ENCODE data around the gene CPNE7. TPM values are rescaled to one million over a fixed set of nuclear protein-coding genes. Genes with fewer than 3 reads are reported as not detected.

Gene CPNE7
- total and polyA plus RNA-seq, 4 donors: 0.30 to 0.56 (median 0.47) TPM; not detected in 1

DNA sequence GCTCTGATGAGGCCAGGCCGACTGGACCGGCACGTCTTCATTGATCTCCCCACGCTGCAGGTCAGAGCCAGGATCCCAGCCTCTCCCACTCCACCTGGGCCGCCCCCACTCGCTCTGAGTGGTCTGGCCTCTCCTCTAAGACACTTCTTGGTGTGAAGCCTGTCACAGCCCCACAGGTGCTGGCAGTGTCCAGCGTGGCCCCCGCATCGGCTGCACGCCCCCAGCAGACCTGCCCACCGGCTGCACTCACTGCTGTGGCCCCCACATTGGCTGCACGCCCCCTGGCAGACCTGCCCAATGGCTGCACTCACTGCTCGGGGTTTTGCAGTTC, 30.9 kb upstream of the CPNE7 start:
- peaks cover 5 to 35% (median 13%) of the 10 kb centered on the region in 4 donors for H3K36me3 ChIP-seq (ENCODE audit: control insufficient read depth in 4 of 4, insufficient read depth in 3 of 4, low read depth in 1 of 4, low read length in 3 of 4)
- 81% methylated on average over 13 of the region's 13 CpGs for WGBS
- no peaks in the 10 kb centered on the region for H3K9me3 ChIP-seq (ENCODE audit: control insufficient read depth in 4 of 4, low read length in 3 of 4)
- peaks cover 0 to 24% (median 15%) of the 10 kb centered on the region in 4 donors for H3K4me1 ChIP-seq (ENCODE audit: control insufficient read depth in 4 of 4, insufficient read depth in 4 of 4, low read length in 3 of 4)
- TF ChIP-seq SP1 (IDR thresholded peaks at IDR 0.05) (no peak), TAF1 (conservative IDR thresholded peaks at IDR 0.05) (no peak), HNF4G (IDR thresholded peaks at IDR 0.05) (no peak), FOXA1 (IDR thresholded peaks at IDR 0.05) (no peak), NR2F2 (IDR thresholded peaks at IDR 0.05) (no peak), JUND (IDR thresholded peaks at IDR 0.05) (no peak), YY1 (IDR thresholded peaks at IDR 0.05) (no peak), REST (IDR thresholded peaks at IDR 0.05) (no peak), RAD21 (IDR thresholded peaks at IDR 0.05) (no peak), EGR1 (IDR thresholded peaks at IDR 0.05; ENCODE audit: low read depth in 2 of 2) (no peak)
- TF ChIP-seq, protein P1, sequence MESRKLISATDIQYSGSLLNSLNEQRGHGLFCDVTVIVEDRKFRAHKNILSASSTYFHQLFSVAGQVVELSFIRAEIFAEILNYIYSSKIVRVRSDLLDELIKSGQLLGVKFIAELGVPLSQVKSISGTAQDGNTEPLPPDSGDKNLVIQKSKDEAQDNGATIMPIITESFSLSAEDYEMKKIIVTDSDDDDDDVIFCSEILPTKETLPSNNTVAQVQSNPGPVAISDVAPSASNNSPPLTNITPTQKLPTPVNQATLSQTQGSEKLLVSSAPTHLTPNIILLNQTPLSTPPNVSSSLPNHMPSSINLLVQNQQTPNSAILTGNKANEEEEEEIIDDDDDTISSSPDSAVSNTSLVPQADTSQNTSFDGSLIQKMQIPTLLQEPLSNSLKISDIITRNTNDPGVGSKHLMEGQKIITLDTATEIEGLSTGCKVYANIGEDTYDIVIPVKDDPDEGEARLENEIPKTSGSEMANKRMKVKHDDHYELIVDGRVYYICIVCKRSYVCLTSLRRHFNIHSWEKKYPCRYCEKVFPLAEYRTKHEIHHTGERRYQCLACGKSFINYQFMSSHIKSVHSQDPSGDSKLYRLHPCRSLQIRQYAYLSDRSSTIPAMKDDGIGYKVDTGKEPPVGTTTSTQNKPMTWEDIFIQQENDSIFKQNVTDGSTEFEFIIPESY (IDR thresholded peaks at IDR 0.05): no peak
- H3K4me3 ChIP-seq (ENCODE audit: low read depth in 1 of 3, low read length in 3 of 3): no peak overlapping the region
- no peak for DNase-seq (ENCODE audit: low spot score)
- H3K27me3 ChIP-seq (ENCODE audit: control insufficient read depth in 4 of 4, insufficient read depth in 4 of 4, low read length in 3 of 4): no peaks in the 10 kb centered on the region
- no peak overlapping the region for H3K9ac ChIP-seq (ENCODE audit: low read depth in 1 of 2, low read length in 2 of 2)
- H3K27ac ChIP-seq (ENCODE audit: low read depth in 1 of 2, low read length in 2 of 2): no peak overlapping the region

DNA sequence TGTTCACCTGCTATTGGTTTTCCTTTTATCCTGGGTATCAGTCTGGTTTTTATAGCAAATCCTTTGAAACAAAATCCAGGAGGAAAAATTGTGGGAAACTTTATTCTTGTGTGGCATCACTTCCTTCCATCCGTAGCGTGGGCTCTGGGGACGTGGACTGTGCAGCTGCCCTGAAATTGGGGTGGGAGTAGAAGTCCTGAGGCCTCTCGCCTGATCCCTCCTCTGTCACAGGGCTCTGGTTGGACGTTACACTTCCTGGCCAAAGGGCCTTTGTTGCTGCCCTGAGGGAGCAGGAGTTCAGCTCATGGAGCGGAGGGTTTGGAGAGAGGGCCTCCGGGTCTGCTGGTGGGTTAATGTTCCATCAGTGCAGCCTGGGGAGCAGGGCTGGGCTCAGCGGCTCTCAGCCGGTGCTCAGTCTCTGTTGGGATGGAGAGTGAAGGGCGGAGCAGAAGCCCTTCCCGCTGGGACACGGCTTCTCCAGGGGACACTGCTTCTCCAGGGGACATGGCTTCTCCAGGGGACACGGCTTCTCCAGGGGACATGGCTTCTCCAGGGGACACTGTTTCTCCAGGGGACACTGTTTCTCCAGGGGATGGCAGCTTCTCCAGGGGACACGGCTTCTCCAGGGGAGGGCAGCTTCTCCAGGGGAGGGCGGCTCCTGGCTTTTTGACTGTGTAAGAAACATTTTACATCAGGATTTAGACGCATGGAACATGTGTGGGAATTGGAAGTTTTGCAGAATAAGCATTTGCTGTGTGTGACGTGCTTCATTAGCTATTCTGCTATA, 30.3 kb upstream of the CPNE7 start:
- WGBS: 65% methylated on average over 17 of the region's 17 CpGs
- no peaks in the 10 kb centered on the region for H3K9me3 ChIP-seq (ENCODE audit: control insufficient read depth in 4 of 4, low read length in 3 of 4)
- peaks cover 5 to 35% (median 13%) of the 10 kb centered on the region in 4 donors for H3K36me3 ChIP-seq (ENCODE audit: control insufficient read depth in 4 of 4, insufficient read depth in 3 of 4, low read depth in 1 of 4, low read length in 3 of 4)
- no peak overlapping the region for H3K27ac ChIP-seq (ENCODE audit: low read depth in 1 of 2, low read length in 2 of 2)
- no peak overlapping the region for H3K4me3 ChIP-seq (ENCODE audit: low read depth in 1 of 3, low read length in 3 of 3)
- no peaks in the 10 kb centered on the region for H3K27me3 ChIP-seq (ENCODE audit: control insufficient read depth in 4 of 4, insufficient read depth in 4 of 4, low read length in 3 of 4)
- H3K9ac ChIP-seq (ENCODE audit: low read depth in 1 of 2, low read length in 2 of 2): no peak overlapping the region
- peak; percentile 52 for DNase-seq (ENCODE audit: low spot score)
- TF ChIP-seq HNF4A (conservative IDR thresholded peaks at IDR 0.05): peak; percentile 69 to 74
- TF ChIP-seq, protein P2, sequence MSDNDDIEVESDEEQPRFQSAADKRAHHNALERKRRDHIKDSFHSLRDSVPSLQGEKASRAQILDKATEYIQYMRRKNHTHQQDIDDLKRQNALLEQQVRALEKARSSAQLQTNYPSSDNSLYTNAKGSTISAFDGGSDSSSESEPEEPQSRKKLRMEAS (IDR thresholded peaks at IDR 0.05): no peak
- H3K4me1 ChIP-seq (ENCODE audit: control insufficient read depth in 4 of 4, insufficient read depth in 4 of 4, low read length in 3 of 4): peaks cover 0 to 24% (median 15%) of the 10 kb centered on the region in 4 donors
